Naive thymus-derived CD4-positive, alpha-beta T cell (primary cell): ENCODE data around the gene GALNT7. TPM values are rescaled to one million over a fixed set of nuclear protein-coding genes. Genes with fewer than 3 reads are reported as not detected.

ENCODE experiments used
- ATAC-seq: fragments of 150-1000 bp; cut with Tn5 transposase; 2 replicates; pipeline ENCODE4 v1.10.0; 2021; ENCODE audit warnings: mild to moderate bottlenecking, moderate library complexity
- CTCF ChIA-PET: fragments of 350-600 bp; sonication (Branson Sonifier 250); formaldehyde crosslinking; loops from one replicate; lab custom pipeline; 2021; ENCODE audit warnings: antibody characterized with exemption; lab: Charles Lee
- POLR2A ChIA-PET: fragments of 350-600 bp; sonication (Branson Sonifier 250); formaldehyde crosslinking; loops from one replicate; lab custom pipeline; 2021; ENCODE audit warnings: antibody characterized with exemption, inconsistent platforms; lab: Charles Lee
- DNase-seq, 9 donors: peaks; one replicate each; pipeline versions ENCODE4 v3.0.0 to v3.0.0-alpha.2; 2020 to 2022; ENCODE audit warnings: mixed read lengths in 1 of 9
- H3K27ac ChIP-seq: one replicate; pipeline ENCODE4 v1.7.0; 2013; ENCODE audit warnings: mild to moderate bottlenecking, low read depth, low read length, moderate library complexity
- H3K27me3 ChIP-seq, 2 donors: one replicate each; pipeline ENCODE4 v1.7.0; 2013; ENCODE audit warnings: low read length in 2 of 2, mild to moderate bottlenecking in 2 of 2, moderate library complexity in 2 of 2; ENCODE audit not compliant: control insufficient read depth in 2 of 2, insufficient read depth in 2 of 2
- H3K36me3 ChIP-seq, 3 experiments: 1 replicate in 2 of 3; 2 replicates in 1 of 3; pipeline ENCODE4 v1.7.0; 2013; ENCODE audit warnings: low read length in 3 of 3, mild to moderate bottlenecking in 3 of 3, moderate library complexity in 1 of 3; ENCODE audit not compliant: insufficient read depth in 3 of 3, control insufficient read depth in 2 of 3
- H3K4me1 ChIP-seq, 2 donors: one replicate each; pipeline ENCODE4 v1.7.0; 2013; ENCODE audit warnings: low read length in 2 of 2, mild to moderate bottlenecking in 2 of 2, moderate library complexity in 1 of 2; ENCODE audit not compliant: control insufficient read depth in 2 of 2, insufficient read depth in 2 of 2
- H3K4me3 ChIP-seq: 2 replicates; pipeline ENCODE4 v1.7.0; 2013; ENCODE audit warnings: mild to moderate bottlenecking, low read length
- H3K9me3 ChIP-seq, 3 experiments: 1 replicate in 2 of 3; 2 replicates in 1 of 3; pipeline ENCODE4 v1.7.0; 2013; ENCODE audit warnings: low read length in 3 of 3; ENCODE audit not compliant: control insufficient read depth in 2 of 3
- H3K27ac Mint-ChIP-seq, 9 donors: one replicate each; pipeline ENCODE4 v1.8.0; 2020 to 2022; ENCODE audit warnings: mixed read lengths in 9 of 9, mild to moderate bottlenecking in 8 of 9, moderate library complexity in 5 of 9, inconsistent platforms in 2 of 9
- H3K27me3 Mint-ChIP-seq, 5 donors: one replicate each; pipeline ENCODE4 v1.8.0; 2021 to 2022; ENCODE audit warnings: mixed read lengths in 5 of 5, mild to moderate bottlenecking in 1 of 5
- H3K36me3 Mint-ChIP-seq, 5 donors: one replicate each; pipeline ENCODE4 v1.8.0; 2020 to 2022; ENCODE audit warnings: mixed read lengths in 5 of 5, mild to moderate bottlenecking in 3 of 5, inconsistent platforms in 1 of 5
- H3K4me1 Mint-ChIP-seq, 7 donors: one replicate each; pipeline ENCODE4 v1.8.0; 2020 to 2022; ENCODE audit warnings: mixed read lengths in 7 of 7, mild to moderate bottlenecking in 3 of 7, inconsistent platforms in 1 of 7
- H3K4me3 Mint-ChIP-seq, 10 donors: one replicate each; pipeline ENCODE4 v1.8.0; 2020 to 2022; ENCODE audit warnings: mild to moderate bottlenecking in 10 of 10, mixed read lengths in 10 of 10, moderate library complexity in 6 of 10, inconsistent platforms in 2 of 10
- H3K9me3 Mint-ChIP-seq, 11 donors: one replicate each; pipeline ENCODE4 v1.8.0; 2020 to 2022; ENCODE audit warnings: mixed read lengths in 11 of 11, mild to moderate bottlenecking in 4 of 11, inconsistent platforms in 1 of 11, moderate library complexity in 1 of 11
- intact Hi-C, 2 donors: fragments of 100-400 bp; cut with micrococcal nuclease; formaldehyde crosslinking; loops; one replicate each; pipeline ENCODE4 v1.15.1; 2023
- polyA plus RNA-seq, 2 donors: library from polyadenylated mRNA; unstranded; fragments of 300-500 nt; fragmentation: Illumina TruSeq; gene quantifications; one replicate each; pipeline ENCODE4 v1.2.3, GENCODE V29; 2021
- total RNA-seq, 6 experiments: library from RNA in 5 of 6; stranded (reverse) in 5 of 6; gene quantifications; 1 replicate in 5 of 6; 2 replicates in 1 of 6; pipeline ENCODE4 v1.2.3 and lab custom pipeline; 2021 to 2026

Gene GALNT7
- total and polyA plus RNA-seq, 7 experiments from 2014 or later: 8.3 to 24.1 (median 16.8) TPM

DNA sequence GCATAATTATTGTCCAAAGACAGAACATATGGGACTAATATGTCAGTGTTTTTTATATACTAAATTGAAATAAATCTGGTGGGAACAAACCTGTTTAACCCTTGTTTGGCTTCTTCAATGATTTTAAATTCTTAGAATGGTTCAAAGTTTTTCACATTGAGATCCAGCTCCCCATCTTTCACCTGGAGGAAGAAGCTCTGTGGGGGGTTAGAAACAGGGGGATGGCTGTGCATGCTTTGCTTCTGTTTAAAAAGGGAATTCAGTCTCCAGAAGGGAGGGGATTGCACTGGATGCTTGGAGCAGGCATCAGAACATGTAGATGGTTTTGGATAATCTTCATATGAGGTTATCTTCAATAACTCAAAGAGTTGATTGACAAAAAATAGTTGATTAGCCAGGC, 72.1 kb downstream of the GALNT7 start:
- H3K9me3 ChIP-seq: no peaks in the 10 kb centered on the region
- no peaks in the 10 kb centered on the region for H3K27me3 Mint-ChIP-seq
- no peak for ATAC-seq
- peaks cover 5 to 36% (median 23%) of the 10 kb centered on the region in 7 donors for H3K4me1 Mint-ChIP-seq
- ChIA-PET CTCF (no interaction called here), POLR2A (no interaction called here)
- H3K4me3 Mint-ChIP-seq: no peak overlapping the region
- H3K9me3 Mint-ChIP-seq: no peaks in the 10 kb centered on the region
- H3K27me3 ChIP-seq: no peaks in the 10 kb centered on the region
- intact Hi-C loops: no loop called here
- H3K27ac ChIP-seq: no peak overlapping the region
- no peak for DNase-seq
- H3K4me1 ChIP-seq: no peaks in the 10 kb centered on the region
- no peaks in the 10 kb centered on the region for H3K36me3 ChIP-seq
- no peak overlapping the region for H3K4me3 ChIP-seq
- peaks cover 0 to 5% (median 2%) of the 10 kb centered on the region in 5 donors for H3K36me3 Mint-ChIP-seq
- H3K27ac Mint-ChIP-seq: no peak overlapping the region

- H3K27ac ChIP-seq: no peak overlapping the region
- Mint-ChIP-seq H3K27me3 (no peaks in the 10 kb centered on the region), H3K4me3 (peak overlapping the region in 1 of 10 donors; percentile 17), H3K27ac (no peak overlapping the region), H3K36me3 (peaks cover 0 to 4% (median under 1%) of the 10 kb centered on the region in 5 donors), H3K4me1 (peaks cover 5 to 23% (median 20%) of the 10 kb centered on the region in 7 donors), H3K9me3 (no peaks in the 10 kb centered on the region)
- H3K36me3 ChIP-seq: no peaks in the 10 kb centered on the region
- H3K9me3 ChIP-seq: no peaks in the 10 kb centered on the region
- POLR2A ChIA-PET: interaction anchor here (0.9 to 1.0 kb wide), 2 partner anchors 22 to 91 kb away, joined by 3 to 4 read pairs; no protein-coding TSS in a partner anchor
- intact Hi-C loops: no loop called here
- CTCF ChIA-PET: interaction anchor here (0.6 to 0.9 kb wide), 2 partner anchors 122 to 229 kb away, joined by 3 read pairs; no protein-coding TSS in a partner anchor
- ATAC-seq (no peak), DNase-seq (no peak)
- no peaks in the 10 kb centered on the region for H3K27me3 ChIP-seq
- no peak overlapping the region for H3K4me3 ChIP-seq
- H3K4me1 ChIP-seq: no peaks in the 10 kb centered on the region
These were observed 74.0 kb downstream of the GALNT7 start for GRCh38 chr4:173242466-173243250.

- no peaks in the 10 kb centered on the region for H3K4me1 ChIP-seq
- ChIA-PET CTCF (interaction anchor here (0.9 kb wide), 1 partner anchor 230 kb away, joined by 3 read pairs; no protein-coding TSS in a partner anchor), POLR2A (interaction anchor here (1.0 kb wide), 1 partner anchor 22 kb away, joined by 4 read pairs; no protein-coding TSS in a partner anchor)
- Mint-ChIP-seq H3K27ac (no peak overlapping the region), H3K9me3 (no peaks in the 10 kb centered on the region), H3K36me3 (peaks cover 0 to 9% (median 4%) of the 10 kb centered on the region in 5 donors), H3K27me3 (no peaks in the 10 kb centered on the region), H3K4me1 (peaks cover 5 to 23% (median 20%) of the 10 kb centered on the region in 7 donors), H3K4me3 (no peak overlapping the region)
- intact Hi-C loops: no loop called here
- H3K4me3 ChIP-seq: no peak overlapping the region
- no peak overlapping the region for H3K27ac ChIP-seq
- H3K27me3 ChIP-seq: no peaks in the 10 kb centered on the region
- DNase-seq (no peak), ATAC-seq (no peak)
- no peaks in the 10 kb centered on the region for H3K9me3 ChIP-seq
- H3K36me3 ChIP-seq: no peaks in the 10 kb centered on the region
These were observed 74.7 kb downstream of the GALNT7 start for GRCh38 chr4:173243321-173243720.

- H3K36me3 ChIP-seq: no peaks in the 10 kb centered on the region
- no peaks in the 10 kb centered on the region for H3K27me3 Mint-ChIP-seq
- POLR2A ChIA-PET: no interaction called here
- H3K4me3 ChIP-seq: no peak overlapping the region
- H3K4me1 Mint-ChIP-seq: peaks cover 5 to 24% (median 20%) of the 10 kb centered on the region in 7 donors
- ATAC-seq: no peak
- H3K4me3 Mint-ChIP-seq: no peak overlapping the region
- intact Hi-C loops: no loop called here
- DNase-seq: no peak
- no peaks in the 10 kb centered on the region for H3K4me1 ChIP-seq
- peaks cover 0 to 11% (median 5%) of the 10 kb centered on the region in 5 donors for H3K36me3 Mint-ChIP-seq
- no peaks in the 10 kb centered on the region for H3K27me3 ChIP-seq
- H3K27ac Mint-ChIP-seq: no peak overlapping the region
- H3K9me3 Mint-ChIP-seq: no peaks in the 10 kb centered on the region
- H3K9me3 ChIP-seq: no peaks in the 10 kb centered on the region
- H3K27ac ChIP-seq: no peak overlapping the region
- CTCF ChIA-PET: no interaction called here
These were observed 75.5 kb downstream of the GALNT7 start for GRCh38 chr4:173243917-173244658.

GRCh38 chr4:173245952-173246351, 77.3 kb downstream of the GALNT7 start:
- H3K27me3 ChIP-seq: no peaks in the 10 kb centered on the region
- no peak overlapping the region for H3K4me3 ChIP-seq
- peaks cover 5 to 33% (median 20%) of the 10 kb centered on the region in 7 donors for H3K4me1 Mint-ChIP-seq
- H3K27ac Mint-ChIP-seq: no peak overlapping the region
- no peaks in the 10 kb centered on the region for H3K36me3 ChIP-seq
- peaks cover 0 to 17% (median 8%) of the 10 kb centered on the region in 5 donors for H3K36me3 Mint-ChIP-seq
- H3K27ac ChIP-seq: no peak overlapping the region
- POLR2A ChIA-PET: no interaction called here
- no peaks in the 10 kb centered on the region for H3K9me3 Mint-ChIP-seq
- no peaks in the 10 kb centered on the region for H3K9me3 ChIP-seq
- H3K27me3 Mint-ChIP-seq: no peaks in the 10 kb centered on the region
- CTCF ChIA-PET: interaction anchor here (0.5 kb wide), 1 partner anchor 171 kb away, joined by 4 read pairs; no protein-coding TSS in a partner anchor
- no peak overlapping the region for H3K4me3 Mint-ChIP-seq
- no peaks in the 10 kb centered on the region for H3K4me1 ChIP-seq
- DNase-seq (no peak), ATAC-seq (no peak)
- intact Hi-C loops: no loop called here

GRCh38 chr4:173246719-173247118, 78.1 kb downstream of the GALNT7 start:
- POLR2A ChIA-PET: no interaction called here
- no peak for DNase-seq
- H3K4me3 ChIP-seq: no peak overlapping the region
- no peaks in the 10 kb centered on the region for H3K9me3 ChIP-seq
- no peak overlapping the region for H3K4me3 Mint-ChIP-seq
- H3K36me3 ChIP-seq: no peaks in the 10 kb centered on the region
- H3K4me1 Mint-ChIP-seq: peaks cover 5 to 36% (median 17%) of the 10 kb centered on the region in 7 donors
- no peaks in the 10 kb centered on the region for H3K9me3 Mint-ChIP-seq
- peaks cover 0 to 22% (median 12%) of the 10 kb centered on the region in 5 donors for H3K36me3 Mint-ChIP-seq
- H3K27me3 ChIP-seq: no peaks in the 10 kb centered on the region
- no peak overlapping the region for H3K27ac ChIP-seq
- H3K27me3 Mint-ChIP-seq: no peaks in the 10 kb centered on the region
- no peak overlapping the region for H3K27ac Mint-ChIP-seq
- H3K4me1 ChIP-seq: no peaks in the 10 kb centered on the region
- ATAC-seq: no peak
- intact Hi-C loops: no loop called here
- CTCF ChIA-PET: no interaction called here
